BJ (cell line): ENCODE results near the gene UQCC2. TPM values are rescaled to one million over a fixed set of nuclear protein-coding genes. Genes with fewer than 3 reads are reported as not detected.

Experiments used
- CTCF ChIA-PET: fragments of 350-600 bp; formaldehyde crosslinking; extraction: SDS; loops from one replicate; lab custom pipeline; 2021; ENCODE audit warnings: antibody characterized with exemption, inconsistent platforms; lab: Yijun Ruan, JAX
- POLR2A ChIA-PET: fragments of 300-600 bp; sonication (Branson Sonifier 250); formaldehyde crosslinking; extraction: SDS; loops from one replicate; lab custom pipeline; 2021; ENCODE audit warnings: antibody characterized with exemption; lab: Charles Lee
- DNase-seq: peaks from one replicate; pipeline ENCODE4 v3.0.0-alpha.2; 2011; ENCODE audit warnings: low read depth
- H3K27me3 ChIP-seq: 2 replicates; pipeline ENCODE4 v1.6.0; 2011; ENCODE audit warnings: low read length; ENCODE audit not compliant: control insufficient read depth, insufficient read depth
- H3K36me3 ChIP-seq: 2 replicates; pipeline ENCODE4 v1.5.1; 2011; ENCODE audit warnings: low read length; ENCODE audit not compliant: control insufficient read depth, insufficient read depth
- H3K4me3 ChIP-seq: 2 replicates; pipeline ENCODE4 v1.5.1; 2011; ENCODE audit warnings: low read depth, mild to moderate bottlenecking, control low read depth, low read length
- polyA plus RNA-seq: library from polyadenylated mRNA; depleted of rRNA; stranded (reverse); fragments of >200 nt; gene quantifications from 2 replicates; pipeline ENCODE4 v1.2.3, GENCODE V29; 2011
- TF ChIP-seq, protein P1 (sequence below): IDR thresholded peaks from 2 replicates; pipeline ENCODE4 v1.5.1; 2011; ENCODE audit warnings: low read depth, mild to moderate bottlenecking, control low read depth, inconsistent platforms, low read length, moderate library complexity; ENCODE audit not compliant: insufficient read depth

Gene UQCC2
- polyA plus RNA-seq, 1 experiment = 51.7 TPM

DNA sequence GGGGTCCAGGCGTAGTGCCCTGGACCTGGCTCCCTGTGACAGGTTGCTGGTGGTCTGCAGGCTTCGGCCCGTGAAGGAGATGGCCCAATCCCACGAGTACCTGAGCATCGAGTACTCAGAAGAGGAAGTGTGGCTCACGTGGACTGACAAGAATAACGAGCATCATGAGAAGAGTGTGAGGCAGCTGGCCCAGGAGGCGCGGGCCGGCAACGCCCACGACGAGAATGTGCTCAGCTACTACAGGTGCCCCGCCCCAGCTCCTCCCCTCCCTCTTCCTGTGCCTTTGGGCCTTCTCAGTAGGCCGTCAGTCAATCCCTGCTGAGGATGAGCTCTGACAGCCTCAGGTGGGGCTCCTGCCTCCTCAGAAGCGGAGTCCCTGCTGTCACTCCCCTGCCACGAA, 42.6 kb downstream of the UQCC2 start:
- peaks cover 21% of the 10 kb centered on the region for H3K36me3 ChIP-seq
- POLR2A ChIA-PET = no interaction called here
- TF ChIP-seq, protein P1, sequence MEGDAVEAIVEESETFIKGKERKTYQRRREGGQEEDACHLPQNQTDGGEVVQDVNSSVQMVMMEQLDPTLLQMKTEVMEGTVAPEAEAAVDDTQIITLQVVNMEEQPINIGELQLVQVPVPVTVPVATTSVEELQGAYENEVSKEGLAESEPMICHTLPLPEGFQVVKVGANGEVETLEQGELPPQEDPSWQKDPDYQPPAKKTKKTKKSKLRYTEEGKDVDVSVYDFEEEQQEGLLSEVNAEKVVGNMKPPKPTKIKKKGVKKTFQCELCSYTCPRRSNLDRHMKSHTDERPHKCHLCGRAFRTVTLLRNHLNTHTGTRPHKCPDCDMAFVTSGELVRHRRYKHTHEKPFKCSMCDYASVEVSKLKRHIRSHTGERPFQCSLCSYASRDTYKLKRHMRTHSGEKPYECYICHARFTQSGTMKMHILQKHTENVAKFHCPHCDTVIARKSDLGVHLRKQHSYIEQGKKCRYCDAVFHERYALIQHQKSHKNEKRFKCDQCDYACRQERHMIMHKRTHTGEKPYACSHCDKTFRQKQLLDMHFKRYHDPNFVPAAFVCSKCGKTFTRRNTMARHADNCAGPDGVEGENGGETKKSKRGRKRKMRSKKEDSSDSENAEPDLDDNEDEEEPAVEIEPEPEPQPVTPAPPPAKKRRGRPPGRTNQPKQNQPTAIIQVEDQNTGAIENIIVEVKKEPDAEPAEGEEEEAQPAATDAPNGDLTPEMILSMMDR = no peak

DNA sequence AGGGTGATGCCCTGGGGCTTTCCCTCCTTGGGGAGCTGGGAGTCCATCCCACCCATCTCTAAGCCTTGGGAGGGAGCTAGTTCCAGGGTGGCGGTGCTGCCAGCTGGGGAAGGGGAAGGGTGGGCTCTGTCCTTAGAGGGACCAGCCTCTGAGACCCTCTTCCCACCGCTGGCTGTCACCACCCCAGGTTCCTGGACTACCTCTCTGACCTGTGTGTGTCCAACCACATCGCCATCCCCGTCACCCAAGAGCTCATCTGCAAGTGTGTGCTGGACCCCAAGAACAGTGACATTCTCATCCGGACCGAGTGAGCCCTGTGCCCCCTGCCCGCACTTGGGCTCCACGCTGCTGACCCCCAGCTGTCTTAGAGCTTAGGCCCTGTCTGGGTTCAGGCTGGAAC, 43.2 kb downstream of the UQCC2 start:
- ChIA-PET CTCF (interaction anchor here (1.1 kb wide), 1 partner anchor 13 kb away, joined by 3 read pairs; no protein-coding TSS in a partner anchor), POLR2A (no interaction called here)
- Histone ChIP-seq H3K4me3 (no peak overlapping the region), H3K27me3 (no peaks in the 10 kb centered on the region), H3K36me3 (peaks cover 18% of the 10 kb centered on the region)
- TF ChIP-seq, protein P1 = no peak
- no peak for DNase-seq

More for the DNA sequence above, 42.6 kb downstream of the UQCC2 start:
- CTCF ChIA-PET = no interaction called here
- H3K27me3 ChIP-seq = no peaks in the 10 kb centered on the region
- H3K4me3 ChIP-seq = no peak overlapping the region
- no peak for DNase-seq

DNA sequence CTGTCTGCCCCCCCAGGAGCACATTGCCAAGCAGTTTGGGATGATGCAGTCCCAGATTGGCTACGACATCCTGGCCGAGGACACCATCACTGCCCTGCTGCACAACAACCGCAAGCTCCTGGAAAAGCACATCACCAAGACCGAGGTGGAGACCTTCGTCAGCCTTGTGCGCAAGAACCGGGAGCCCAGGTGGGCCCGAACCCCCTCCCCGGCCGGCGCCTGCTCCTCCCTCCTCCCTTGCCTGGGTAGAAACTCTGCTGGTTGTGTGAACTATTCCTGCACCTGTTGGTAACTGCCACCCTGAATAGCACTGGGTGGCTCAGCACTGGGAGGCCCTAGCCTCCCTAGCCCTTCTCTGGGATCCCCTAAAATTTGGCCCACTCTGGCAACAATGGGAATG, 43.7 kb downstream of the UQCC2 start:
- Histone ChIP-seq H3K4me3 (no peak overlapping the region), H3K27me3 (no peaks in the 10 kb centered on the region), H3K36me3 (peaks cover 19% of the 10 kb centered on the region)
- TF ChIP-seq, protein P1 = no peak
- CTCF ChIA-PET = interaction anchor here (1.1 kb wide), 1 partner anchor 13 kb away, joined by 3 read pairs; no protein-coding TSS in a partner anchor
- DNase-seq = no peak
- POLR2A ChIA-PET = no interaction called here

DNA sequence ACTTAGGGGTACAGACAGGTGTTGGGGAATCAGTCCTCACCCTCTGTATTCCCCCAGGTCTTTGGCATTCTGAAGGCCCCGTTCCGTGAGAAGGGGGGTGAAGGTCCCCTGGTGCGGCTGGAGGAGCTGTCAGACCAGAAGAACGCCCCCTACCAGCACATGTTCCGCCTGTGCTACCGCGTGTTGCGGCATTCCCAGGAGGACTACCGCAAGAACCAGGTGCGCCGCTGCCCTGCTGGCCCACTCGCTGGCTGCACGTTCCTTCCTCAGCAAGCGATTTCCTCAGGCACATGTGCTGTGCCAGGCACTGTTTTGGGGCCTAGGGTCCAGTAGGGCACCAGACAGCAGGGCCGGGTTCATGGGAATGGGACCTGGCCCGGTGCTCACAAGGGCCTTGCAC, 44.4 kb downstream of the UQCC2 start:
- POLR2A ChIA-PET = no interaction called here
- DNase-seq = no peak
- CTCF ChIA-PET = no interaction called here

DNA sequence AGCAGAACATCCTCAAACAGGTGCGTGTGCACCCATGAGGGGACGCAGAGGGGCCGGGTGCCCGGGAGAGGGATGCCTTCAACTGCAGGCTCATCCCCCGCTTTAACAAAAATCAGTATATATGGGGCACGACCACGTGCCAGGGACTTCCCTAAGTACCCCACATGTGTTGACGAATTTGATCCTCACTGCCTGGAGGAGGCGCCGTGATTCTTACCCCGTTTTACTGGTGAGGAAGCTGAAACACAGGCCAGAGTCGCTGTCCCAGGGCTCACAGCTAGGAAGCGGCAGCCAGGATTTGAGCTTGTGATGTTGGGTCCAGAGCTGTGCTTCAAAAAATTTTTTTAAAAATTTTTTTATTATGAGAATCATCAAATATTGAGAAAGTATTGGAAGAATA, 45.5 kb downstream of the UQCC2 start:
- Histone ChIP-seq H3K36me3 (peaks cover 20% of the 10 kb centered on the region), H3K27me3 (no peaks in the 10 kb centered on the region), H3K4me3 (no peak overlapping the region)
- DNase-seq = no peak
- CTCF ChIA-PET = interaction anchor here (1.9 kb wide), 1 partner anchor 11 kb away, joined by 10 read pairs; no protein-coding TSS in a partner anchor
- POLR2A ChIA-PET = no interaction called here
- TF ChIP-seq, protein P1 = no peak

More for the DNA sequence above, 44.4 kb downstream of the UQCC2 start:
- Histone ChIP-seq H3K27me3 (no peaks in the 10 kb centered on the region), H3K4me3 (no peak overlapping the region), H3K36me3 (peaks cover 20% of the 10 kb centered on the region)
- TF ChIP-seq, protein P1 = no peak
